NB4 (cell line): ENCODE results near the gene PTPRZ1.

Source experiments
- DNase-seq: peaks from one replicate; pipeline ENCODE4 v3.0.0; 2010; ENCODE audit warnings: low read depth
- H3K4me3 ChIP-seq: one replicate; pipeline ENCODE4 v1.5.1; 2011; ENCODE audit warnings: mild to moderate bottlenecking, low read depth, low read length, moderate library complexity
- CTCF ChIP-seq: IDR thresholded peaks from one replicate; pipeline ENCODE4 v1.5.1; 2012; ENCODE audit warnings: low read depth, low read length
- MAX ChIP-seq: IDR thresholded peaks from 2 replicates; pipeline ENCODE4 v1.6.1; 2011; ENCODE audit warnings: low read depth, low read length
- MYC ChIP-seq: IDR thresholded peaks from 2 replicates; pipeline ENCODE4 v1.6.1; 2011; ENCODE audit warnings: low read depth, low read length
- POLR2A ChIP-seq: IDR thresholded peaks from 2 replicates; pipeline ENCODE4 v1.6.1; 2011; ENCODE audit warnings: mild to moderate bottlenecking; ENCODE audit not compliant: insufficient read length; ENCODE audit errors: extremely low read depth

PTPRZ1 gene

GRCh38 chr7:121901026-121901425 is 28.1 kb downstream of the PTPRZ1 start:
- H3K4me3 ChIP-seq: no peak overlapping the region
- no peak for TF ChIP-seq POLR2A
- no peak for TF ChIP-seq MAX
- no peak for TF ChIP-seq CTCF
- TF ChIP-seq MYC: no peak
- DNase-seq: no peak

GRCh38 chr7:121904120-121904519 is 31.2 kb downstream of the PTPRZ1 start:
- H3K4me3 ChIP-seq: no peak overlapping the region
- no peak for DNase-seq
- TF ChIP-seq POLR2A (no peak), MAX (no peak), MYC (no peak), CTCF (no peak)

GRCh38 chr7:121908042-121908441 is 35.1 kb downstream of the PTPRZ1 start:
- no peak for TF ChIP-seq MAX
- no peak for TF ChIP-seq MYC
- no peak for TF ChIP-seq CTCF
- TF ChIP-seq POLR2A: no peak
- H3K4me3 ChIP-seq: no peak overlapping the region
- no peak for DNase-seq

GRCh38 chr7:121909716-121910345 is 36.9 kb downstream of the PTPRZ1 start:
- H3K4me3 ChIP-seq: no peak overlapping the region
- DNase-seq: no peak
- TF ChIP-seq POLR2A: no peak
- TF ChIP-seq MAX: no peak
- TF ChIP-seq CTCF: no peak
- TF ChIP-seq MYC: no peak

GRCh38 chr7:121913947-121914675 is 41.1 kb downstream of the PTPRZ1 start:
- no peak for DNase-seq
- no peak overlapping the region for H3K4me3 ChIP-seq
- no peak for TF ChIP-seq POLR2A
- TF ChIP-seq MYC: no peak
- no peak for TF ChIP-seq CTCF
- TF ChIP-seq MAX: no peak
